NB4 (cell line): Measurements from ENCODE around the gene UBAC2.

Experiments
- MAX ChIP-seq: IDR thresholded peaks from 2 replicates; pipeline ENCODE4 v1.6.1; 2011; ENCODE audit warnings: low read depth, low read length
- MYC ChIP-seq: IDR thresholded peaks from 2 replicates; pipeline ENCODE4 v1.6.1; 2011; ENCODE audit warnings: low read depth, low read length
- POLR2A ChIP-seq: IDR thresholded peaks from 2 replicates; pipeline ENCODE4 v1.6.1; 2011; ENCODE audit warnings: mild to moderate bottlenecking; ENCODE audit not compliant: insufficient read length; ENCODE audit errors: extremely low read depth
- TF ChIP-seq, protein P1 (sequence below): IDR thresholded peaks from one replicate; pipeline ENCODE4 v1.5.1; 2012; ENCODE audit warnings: low read depth, low read length

DNA sequence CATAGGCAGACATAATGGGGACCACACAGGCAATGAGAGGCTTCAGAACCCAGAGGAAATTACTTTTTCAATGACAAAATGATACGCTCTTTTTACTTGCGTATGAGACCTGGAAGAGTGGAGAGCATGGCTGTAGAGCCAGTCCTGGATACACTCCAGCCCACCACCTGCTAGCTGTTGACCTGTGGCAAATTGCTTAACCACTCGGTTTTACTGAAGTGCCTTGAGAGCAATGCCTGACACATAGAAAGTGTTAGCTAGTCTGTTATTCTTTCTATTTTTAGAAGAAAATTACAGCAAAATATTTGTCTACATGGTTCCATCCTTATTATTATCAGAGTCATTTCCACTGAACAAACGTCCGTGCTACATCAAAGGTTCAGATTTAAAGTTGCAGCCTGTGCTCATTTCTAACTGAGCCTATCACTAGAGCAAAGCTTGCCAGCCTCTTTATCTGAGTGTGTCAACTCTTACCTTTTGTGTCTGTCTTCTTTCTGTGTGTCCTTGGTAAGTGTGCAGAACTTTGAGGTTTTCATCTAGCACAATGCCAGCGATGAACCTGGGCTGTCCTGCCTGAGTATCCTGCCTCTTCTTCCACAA, 116.1 kb downstream of the UBAC2 start:
- TF ChIP-seq POLR2A (no peak), MAX (no peak), MYC (no peak)
- TF ChIP-seq, protein P1, sequence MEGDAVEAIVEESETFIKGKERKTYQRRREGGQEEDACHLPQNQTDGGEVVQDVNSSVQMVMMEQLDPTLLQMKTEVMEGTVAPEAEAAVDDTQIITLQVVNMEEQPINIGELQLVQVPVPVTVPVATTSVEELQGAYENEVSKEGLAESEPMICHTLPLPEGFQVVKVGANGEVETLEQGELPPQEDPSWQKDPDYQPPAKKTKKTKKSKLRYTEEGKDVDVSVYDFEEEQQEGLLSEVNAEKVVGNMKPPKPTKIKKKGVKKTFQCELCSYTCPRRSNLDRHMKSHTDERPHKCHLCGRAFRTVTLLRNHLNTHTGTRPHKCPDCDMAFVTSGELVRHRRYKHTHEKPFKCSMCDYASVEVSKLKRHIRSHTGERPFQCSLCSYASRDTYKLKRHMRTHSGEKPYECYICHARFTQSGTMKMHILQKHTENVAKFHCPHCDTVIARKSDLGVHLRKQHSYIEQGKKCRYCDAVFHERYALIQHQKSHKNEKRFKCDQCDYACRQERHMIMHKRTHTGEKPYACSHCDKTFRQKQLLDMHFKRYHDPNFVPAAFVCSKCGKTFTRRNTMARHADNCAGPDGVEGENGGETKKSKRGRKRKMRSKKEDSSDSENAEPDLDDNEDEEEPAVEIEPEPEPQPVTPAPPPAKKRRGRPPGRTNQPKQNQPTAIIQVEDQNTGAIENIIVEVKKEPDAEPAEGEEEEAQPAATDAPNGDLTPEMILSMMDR, result no peak
